Right lobe of liver (tissue), 6 donors: ENCODE data around the gene GADL1. TPM values are rescaled to one million over a fixed set of nuclear protein-coding genes. Genes with fewer than 3 reads are reported as not detected.

Source experiments
- ATAC-seq, 4 donors: fragments of 200-7000 bp; cut with Tn5 transposase; one replicate each; pipeline ENCODE4 v1.9.1; 2020; ENCODE audit warnings: mild to moderate bottlenecking in 4 of 4, moderate library complexity in 4 of 4
- DNase-seq, 3 donors: peaks; one replicate each; pipeline ENCODE4 v3.0.0-alpha.2; 2020
- H3K27ac ChIP-seq, 3 donors: fragments of 200-600 bp; one replicate each; pipeline ENCODE4 v1.8.0; 2022
- H3K27me3 ChIP-seq, 2 donors: fragments of 200-600 bp; one replicate each; pipeline ENCODE4 v1.8.0; 2022
- H3K36me3 ChIP-seq, 4 donors: fragments of 200-600 bp; sonication (generic) in 1 of 4; one replicate each; pipeline versions ENCODE4 v1.5.1 to v1.8.0; 2017 to 2022; ENCODE audit warnings: control low read depth in 1 of 4
- H3K4me1 ChIP-seq, 4 donors: fragments of 200-600 bp; sonication (generic) in 1 of 4; one replicate each; pipeline versions ENCODE4 v1.5.1 to v1.8.0; 2017 to 2022; ENCODE audit warnings: control low read depth in 1 of 4
- H3K4me3 ChIP-seq, 3 donors: fragments of 200-600 bp; one replicate each; pipeline ENCODE4 v1.8.0; 2022
- H3K9me3 ChIP-seq, 4 donors: fragments of 200-600 bp; sonication (generic) in 1 of 4; one replicate each; pipeline versions ENCODE4 v1.5.1 to v1.8.0; 2017 to 2022; ENCODE audit warnings: control low read depth in 1 of 4
- POLR2A ChIP-seq: fragments of 450-650 bp; IDR thresholded peaks from one replicate; pipeline ENCODE4 v1.6.1; 2017; ENCODE audit warnings: antibody characterized with exemption, mild to moderate bottlenecking
- WGBS: methylation state at CpG from one replicate; pipeline ENCODE4 v1.1.6; 2018; ENCODE audit warnings: low coverage, low lambda C conversion rate; ENCODE audit not compliant: insufficient coverage; ENCODE audit errors: missing lambda C conversion rate; 5-methylcytosine and 5-hydroxymethylcytosine counted together
- intact Hi-C, 2 donors: fragments of 100-400 bp; cut with DNase I; formaldehyde crosslinking; loops; one replicate each; pipeline versions ENCODE4 v1.11.2 to v1.14.1; 2022
- total RNA-seq, 6 experiments: library from RNA; depleted of rRNA in 2 of 6; stranded (reverse); fragments of >200 nt in 2 of 6; fragmentation: NEBNext Ultra II Directional in 3 of 6; extraction: Animal tissue kit (Norgen Biotek cat#: 25700) in 3 of 6; gene quantifications; one replicate each; pipeline versions ENCODE4 v1.1.0 to v1.2.4, GENCODE V29; 2016 to 2023
- TF ChIP-seq, protein P1 (sequence below), 4 donors: fragments of 200-600 bp in 3 of 4; fragments of 450-650 bp in 1 of 4; IDR thresholded peaks; one replicate each; pipeline versions ENCODE4 v1.5.1 to v1.8.0; 2016 to 2022; ENCODE audit warnings: antibody characterized with exemption in 4 of 4, mild to moderate bottlenecking in 2 of 4
- donor health status: DM: no; HTN: yes; CAD: no.
- donor health status: DM: no; HTN: no; CAD: no.
- donor health status: DM: no; HTN: no; CAD: no.
- donor health status: DM: no; HTN: yes; CAD: no.
- donor health status: DM: no; HTN: yes; CAD: no.

The GADL1 gene
- total RNA-seq, 6 experiments from 2014 or later, result not detected

DNA sequence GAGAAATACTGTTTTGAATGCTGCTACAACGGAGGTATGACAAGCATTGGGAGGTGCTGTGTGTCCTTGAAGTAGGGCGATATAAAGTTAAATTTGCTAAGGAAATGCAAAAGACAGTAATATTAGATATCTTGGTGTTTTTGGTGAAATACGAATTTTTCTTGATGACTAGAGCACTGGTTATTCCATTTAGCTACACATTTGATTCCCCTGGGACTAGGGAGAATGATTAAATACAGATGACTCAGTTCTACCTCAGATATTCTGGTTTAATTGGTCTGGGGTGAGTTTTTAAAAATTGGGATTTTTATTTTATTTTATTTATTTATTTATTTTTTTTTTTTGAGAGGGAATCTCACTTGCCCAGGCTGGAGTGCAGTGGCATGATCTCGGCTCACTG, 18.7 kb upstream of the GADL1 start:
- intact Hi-C loops, result no loop called here
- TF ChIP-seq POLR2A, result no peak
- TF ChIP-seq, protein P1, sequence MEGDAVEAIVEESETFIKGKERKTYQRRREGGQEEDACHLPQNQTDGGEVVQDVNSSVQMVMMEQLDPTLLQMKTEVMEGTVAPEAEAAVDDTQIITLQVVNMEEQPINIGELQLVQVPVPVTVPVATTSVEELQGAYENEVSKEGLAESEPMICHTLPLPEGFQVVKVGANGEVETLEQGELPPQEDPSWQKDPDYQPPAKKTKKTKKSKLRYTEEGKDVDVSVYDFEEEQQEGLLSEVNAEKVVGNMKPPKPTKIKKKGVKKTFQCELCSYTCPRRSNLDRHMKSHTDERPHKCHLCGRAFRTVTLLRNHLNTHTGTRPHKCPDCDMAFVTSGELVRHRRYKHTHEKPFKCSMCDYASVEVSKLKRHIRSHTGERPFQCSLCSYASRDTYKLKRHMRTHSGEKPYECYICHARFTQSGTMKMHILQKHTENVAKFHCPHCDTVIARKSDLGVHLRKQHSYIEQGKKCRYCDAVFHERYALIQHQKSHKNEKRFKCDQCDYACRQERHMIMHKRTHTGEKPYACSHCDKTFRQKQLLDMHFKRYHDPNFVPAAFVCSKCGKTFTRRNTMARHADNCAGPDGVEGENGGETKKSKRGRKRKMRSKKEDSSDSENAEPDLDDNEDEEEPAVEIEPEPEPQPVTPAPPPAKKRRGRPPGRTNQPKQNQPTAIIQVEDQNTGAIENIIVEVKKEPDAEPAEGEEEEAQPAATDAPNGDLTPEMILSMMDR (IDR thresholded peaks at IDR 0.05), result no peak
- H3K27me3 ChIP-seq, result no peaks in the 10 kb centered on the region
- DNase-seq, result no peak
- H3K4me1 ChIP-seq, result no peaks in the 10 kb centered on the region
- 54% methylated on average over 4 of the region's 4 CpGs for WGBS
- no peak overlapping the region for H3K27ac ChIP-seq
- no peak overlapping the region for H3K4me3 ChIP-seq
- no peaks in the 10 kb centered on the region for H3K36me3 ChIP-seq
- no peak for ATAC-seq
- no peaks in the 10 kb centered on the region for H3K9me3 ChIP-seq

GRCh38 chr3:30912301-30912700, 17.8 kb upstream of the GADL1 start:
- intact Hi-C loops, result no loop called here
- H3K4me1 ChIP-seq, result no peaks in the 10 kb centered on the region
- no peaks in the 10 kb centered on the region for H3K27me3 ChIP-seq
- ATAC-seq (no peak), DNase-seq (no peak)
- TF ChIP-seq POLR2A, result no peak
- TF ChIP-seq, protein P1 (IDR thresholded peaks at IDR 0.05), result no peak
- H3K9me3 ChIP-seq, result no peaks in the 10 kb centered on the region
- no peaks in the 10 kb centered on the region for H3K36me3 ChIP-seq
- H3K27ac ChIP-seq, result no peak overlapping the region
- H3K4me3 ChIP-seq, result no peak overlapping the region

- WGBS, result 63% methylated on average over 7 of the region's 7 CpGs
- H3K4me1 ChIP-seq, result no peaks in the 10 kb centered on the region
- DNase-seq (no peak), ATAC-seq (no peak)
- H3K27ac ChIP-seq, result no peak overlapping the region
- H3K27me3 ChIP-seq, result no peaks in the 10 kb centered on the region
- no peaks in the 10 kb centered on the region for H3K9me3 ChIP-seq
- intact Hi-C loops, result no loop called here
- no peaks in the 10 kb centered on the region for H3K36me3 ChIP-seq
- H3K4me3 ChIP-seq, result no peak overlapping the region
- TF ChIP-seq, protein P1 (IDR thresholded peaks at IDR 0.05), result no peak
- TF ChIP-seq POLR2A, result no peak
Observed at GRCh38 chr3:30908456-30909037, 14.1 kb upstream of the GADL1 start.

DNA sequence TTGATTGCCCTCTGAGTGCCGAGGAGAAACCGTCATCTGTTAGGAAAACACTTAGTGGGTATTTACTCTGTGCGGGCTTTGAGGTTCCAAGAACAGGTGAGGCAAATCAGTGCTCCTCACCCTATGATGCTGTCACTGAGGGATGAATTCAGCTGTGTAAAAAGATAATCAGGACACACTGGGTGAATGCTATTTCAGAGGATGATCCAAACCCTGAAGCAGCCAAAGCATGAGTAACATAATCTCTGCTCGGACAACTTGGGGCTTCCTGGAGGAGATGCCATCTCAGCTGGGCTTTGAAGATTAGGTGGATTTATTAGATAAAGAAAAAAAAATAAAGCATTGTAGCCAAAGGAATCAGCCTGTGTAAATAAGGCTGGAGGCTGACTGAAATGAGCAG, 10.5 kb upstream of the GADL1 start:
- ATAC-seq (no peak), DNase-seq (no peak)
- WGBS, result 41% methylated on average over 3 of the region's 4 CpGs
- no peaks in the 10 kb centered on the region for H3K36me3 ChIP-seq
- no peak overlapping the region for H3K4me3 ChIP-seq
- no peak overlapping the region for H3K27ac ChIP-seq
- H3K4me1 ChIP-seq, result no peaks in the 10 kb centered on the region
- H3K27me3 ChIP-seq, result no peaks in the 10 kb centered on the region
- TF ChIP-seq POLR2A, result no peak
- TF ChIP-seq, protein P1 (IDR thresholded peaks at IDR 0.05), result no peak
- no peaks in the 10 kb centered on the region for H3K9me3 ChIP-seq
- intact Hi-C loops, result no loop called here

GRCh38 chr3:30895329-30895728, 868 bp upstream of the GADL1 start:
- DNase-seq, result no peak
- Histone ChIP-seq H3K27ac (no peak overlapping the region), H3K9me3 (no peaks in the 10 kb centered on the region), H3K27me3 (no peaks in the 10 kb centered on the region), H3K36me3 (no peaks in the 10 kb centered on the region), H3K4me3 (no peak overlapping the region), H3K4me1 (no peaks in the 10 kb centered on the region)
- no peak for TF ChIP-seq POLR2A
- TF ChIP-seq, protein P1 (IDR thresholded peaks at IDR 0.05), result no peak
- intact Hi-C loops, result no loop called here
- no peak for ATAC-seq
- WGBS, result 75% methylated on average over 5 of the region's 5 CpGs
